Pancreas (tissue), 10 donors: ENCODE results near the gene RNASEL. TPM values are rescaled to one million over a fixed set of nuclear protein-coding genes. Genes with fewer than 3 reads are reported as not detected.
A peak's percentile ranks its signal among the peaks of the same experiment; 100 is the strongest.

Experiments
- ATAC-seq, 4 donors: fragments of 200-7000 bp; cut with Tn5 transposase; one replicate each; pipeline versions ENCODE4 v1.8.0 to v1.9.1; 2020; ENCODE audit warnings: mild to moderate bottlenecking in 4 of 4, moderate library complexity in 4 of 4
- DNase-seq, 6 donors: peaks; one replicate each; pipeline ENCODE4 v3.0.0-alpha.2; 2020
- FAIRE-seq: peaks from 2 replicates; lab custom pipeline; 2012; peaks lifted over from hg19 to GRCh38; lab: Jason Lieb, UNC
- H3K27ac ChIP-seq, 4 donors: fragments of 200-600 bp; sonication (generic); 1 replicate in 3 of 4; 2 replicates in 1 of 4; pipeline versions ENCODE4 v1.5.0 to v1.8.0; 2020
- H3K27me3 ChIP-seq, 4 donors: fragments of 200-600 bp; one replicate each; pipeline ENCODE4 v1.8.0; 2021
- H3K36me3 ChIP-seq, 3 donors: fragments of 200-600 bp; sonication (generic) in 1 of 3; one replicate each; pipeline versions ENCODE4 v1.5.0 to v1.8.0; 2020 to 2021
- H3K4me1 ChIP-seq, 3 donors: fragments of 200-600 bp; one replicate each; pipeline ENCODE4 v1.8.0; 2021
- H3K4me3 ChIP-seq, 4 donors: fragments of 200-600 bp; sonication (generic) in 2 of 4; one replicate each; pipeline versions ENCODE4 v1.5.0 to v1.8.0; 2020 to 2021
- H3K9me3 ChIP-seq, 4 donors: fragments of 200-600 bp; one replicate each; pipeline ENCODE4 v1.8.0; 2021
- WGBS, 2 donors: extraction: QIAGEN DNeasy Blood & Tissue Kit; methylation state at CpG; one replicate each; pipeline ENCODE4 v1.1.7; 2013; 5-methylcytosine and 5-hydroxymethylcytosine counted together
- intact Hi-C, 3 donors: fragments of 100-400 bp; cut with DNase I; formaldehyde crosslinking; loops; one replicate each; pipeline versions ENCODE4 v1.11.1 to v1.14.2; 2022
- polyA plus RNA-seq, 2 donors: library from polyadenylated mRNA; stranded (reverse); fragments of 200-250 nt; gene quantifications; one replicate each; pipeline ENCODE4 v1.2.3, GENCODE V29; 2013
- total RNA-seq, 6 donors: library from RNA; stranded (reverse); fragmentation: NEBNext Ultra II Directional in 4 of 6; extraction: Animal tissue kit (Norgen Biotek cat#: 25700) in 4 of 6; gene quantifications; one replicate each; pipeline versions ENCODE4 v1.2.1 to v1.2.4, GENCODE V29; 2021 to 2023
- TF ChIP-seq, protein P1 (sequence below), 4 donors: fragments of 200-600 bp; sonication (generic) in 3 of 4; IDR thresholded peaks; one replicate each; pipeline versions ENCODE4 v1.5.0 to v1.8.0; 2021; ENCODE audit warnings: antibody characterized with exemption in 4 of 4
- donor health status: healthy with polysubstance abuse.
- donor health status: DM: no; HTN: no; CAD: no; lungs with moderate emphysema.
- donor health status: DM: no; HTN: no; CAD: no.
- donor health status: control.
- donor health status: control.
- donor health status: Bipolar disorder and iron deficiency.
- donor health status: DM: yes; HTN: yes; CAD: no.
- donor health status: DM: no; HTN: no; CAD: no.
- donor health status: DM: no; HTN: no; CAD: no.
- donor health status: DM: yes; HTN: yes; CAD: no.

Gene RNASEL
- total and polyA plus RNA-seq, 8 donors, result 1.1 to 7.0 (median 2.7) TPM

DNA sequence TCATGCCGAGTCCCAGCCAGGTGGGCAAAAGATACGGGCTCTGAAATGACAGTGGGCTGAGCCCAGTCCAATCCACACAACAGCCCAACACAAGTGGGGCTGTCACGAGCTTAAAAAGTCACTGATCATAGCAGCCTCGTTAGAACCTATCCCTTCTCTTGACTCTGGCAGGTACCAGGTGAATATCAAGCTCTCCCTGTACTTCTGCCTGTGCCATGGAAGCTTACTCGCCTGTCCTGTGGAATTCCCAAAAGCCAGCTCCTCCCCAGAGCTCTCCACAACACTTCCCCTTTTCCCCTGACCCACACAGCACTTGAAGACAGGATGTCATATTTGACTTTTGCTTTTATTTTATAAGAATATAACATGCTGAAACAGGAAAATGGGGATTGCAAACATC, 9.2 kb upstream of the RNASEL start:
- Histone ChIP-seq H3K27ac (no peak overlapping the region), H3K36me3 (no peaks in the 10 kb centered on the region), H3K27me3 (no peaks in the 10 kb centered on the region), H3K9me3 (no peaks in the 10 kb centered on the region), H3K4me1 (peaks cover 0 to 6% (median 0%) of the 10 kb centered on the region in 3 donors), H3K4me3 (no peak overlapping the region)
- 58 to 69% methylated on average over 5 of the region's 5 CpGs for WGBS, 2 donors
- no peak for ATAC-seq
- TF ChIP-seq, protein P1, sequence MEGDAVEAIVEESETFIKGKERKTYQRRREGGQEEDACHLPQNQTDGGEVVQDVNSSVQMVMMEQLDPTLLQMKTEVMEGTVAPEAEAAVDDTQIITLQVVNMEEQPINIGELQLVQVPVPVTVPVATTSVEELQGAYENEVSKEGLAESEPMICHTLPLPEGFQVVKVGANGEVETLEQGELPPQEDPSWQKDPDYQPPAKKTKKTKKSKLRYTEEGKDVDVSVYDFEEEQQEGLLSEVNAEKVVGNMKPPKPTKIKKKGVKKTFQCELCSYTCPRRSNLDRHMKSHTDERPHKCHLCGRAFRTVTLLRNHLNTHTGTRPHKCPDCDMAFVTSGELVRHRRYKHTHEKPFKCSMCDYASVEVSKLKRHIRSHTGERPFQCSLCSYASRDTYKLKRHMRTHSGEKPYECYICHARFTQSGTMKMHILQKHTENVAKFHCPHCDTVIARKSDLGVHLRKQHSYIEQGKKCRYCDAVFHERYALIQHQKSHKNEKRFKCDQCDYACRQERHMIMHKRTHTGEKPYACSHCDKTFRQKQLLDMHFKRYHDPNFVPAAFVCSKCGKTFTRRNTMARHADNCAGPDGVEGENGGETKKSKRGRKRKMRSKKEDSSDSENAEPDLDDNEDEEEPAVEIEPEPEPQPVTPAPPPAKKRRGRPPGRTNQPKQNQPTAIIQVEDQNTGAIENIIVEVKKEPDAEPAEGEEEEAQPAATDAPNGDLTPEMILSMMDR (IDR thresholded peaks at IDR 0.05), result no peak
- DNase-seq, result no peak
- intact Hi-C loops, result loop anchor here in 1 of 3 donors (10.0 kb wide), 1 partner anchor 197 kb away; no protein-coding TSS in a partner anchor
- FAIRE-seq, result no peak

- 72 to 90% methylated on average over 6 of the region's 6 CpGs for WGBS, 2 donors
- FAIRE-seq, result no peak
These were observed 7.9 kb upstream of the RNASEL start for GRCh38 chr1:182596934-182597333.

DNA sequence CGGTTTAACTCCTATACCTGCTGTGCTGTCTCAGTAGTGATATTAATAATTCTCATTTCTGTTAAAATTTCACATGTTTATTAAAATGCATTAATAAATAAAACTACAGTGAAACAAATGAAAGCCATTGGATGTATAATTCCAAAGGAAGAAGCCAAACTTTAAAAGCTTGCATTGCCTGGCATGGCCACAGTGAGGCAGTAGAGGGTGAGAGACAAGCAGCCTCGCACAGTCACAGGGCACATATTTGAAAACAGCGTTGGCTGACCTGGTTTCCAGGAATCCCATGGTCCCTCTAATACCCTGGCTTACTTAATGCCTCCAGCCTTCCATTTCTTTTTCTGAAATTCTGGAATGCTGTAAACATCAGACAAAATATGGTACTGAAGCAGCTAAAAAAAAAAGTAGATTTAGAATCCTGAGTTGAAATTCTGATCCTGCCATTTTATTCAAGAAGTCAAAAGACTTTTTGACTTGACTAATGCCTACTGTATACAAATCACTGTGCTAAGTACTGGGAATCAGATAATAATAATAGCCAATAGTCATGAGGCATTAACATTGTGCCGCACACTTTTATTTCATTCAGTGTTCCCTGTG, 6.7 kb upstream of the RNASEL start:
- FAIRE-seq (no peak), ATAC-seq (peak; percentile 77 to 95 (median 88)), DNase-seq (peak; percentile 53 to 83 (median 70))
- no peaks in the 10 kb centered on the region for H3K27me3 ChIP-seq
- H3K4me1 ChIP-seq, result no peaks in the 10 kb centered on the region
- H3K9me3 ChIP-seq, result no peaks in the 10 kb centered on the region
- 31 to 36% methylated on average over 4 of the region's 4 CpGs for WGBS, 2 donors
- no peak overlapping the region for H3K4me3 ChIP-seq
- no peaks in the 10 kb centered on the region for H3K36me3 ChIP-seq
- H3K27ac ChIP-seq, result no peak overlapping the region
- intact Hi-C loops, result loop anchor here in 2 of 3 donors (2.0 to 10.0 kb wide), 2 partner anchors 189 to 199 kb away; no protein-coding TSS in a partner anchor
- TF ChIP-seq, protein P1 (IDR thresholded peaks at IDR 0.05), result peak; percentile 74 to 81 (median 77)

More at GRCh38 chr1:182596934-182597333, 7.9 kb upstream of the RNASEL start:
- ATAC-seq (no peak), DNase-seq (no peak)
- Histone ChIP-seq H3K36me3 (no peaks in the 10 kb centered on the region), H3K4me3 (no peak overlapping the region), H3K27me3 (no peaks in the 10 kb centered on the region), H3K4me1 (no peaks in the 10 kb centered on the region), H3K9me3 (no peaks in the 10 kb centered on the region), H3K27ac (no peak overlapping the region)
- intact Hi-C loops, result loop anchor here in 2 of 3 donors (2.0 to 10.0 kb wide), 2 partner anchors 188 to 198 kb away; no protein-coding TSS in a partner anchor
- TF ChIP-seq, protein P1 (IDR thresholded peaks at IDR 0.05), result no peak

DNA sequence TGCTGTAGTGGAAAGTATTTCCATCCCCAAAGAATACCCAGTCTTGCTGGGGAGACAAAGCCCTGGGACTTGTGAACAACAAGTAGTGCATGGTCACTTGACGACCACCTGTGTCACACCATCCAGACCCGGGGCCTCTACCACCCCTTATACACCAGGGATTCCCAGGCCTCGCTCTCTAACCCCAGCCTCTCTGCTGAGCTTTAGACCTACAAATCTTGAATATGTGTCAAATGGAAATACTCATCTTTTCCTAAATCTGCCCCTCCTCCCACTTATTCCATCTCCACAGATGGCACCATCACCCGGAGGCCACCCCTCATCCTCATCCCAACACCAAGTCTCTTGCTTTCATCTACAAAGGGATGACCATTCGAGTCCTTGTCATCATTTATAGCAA, 875 bp upstream of the RNASEL start:
- ATAC-seq (no peak), FAIRE-seq (no peak), DNase-seq (no peak)
- Histone ChIP-seq H3K4me1 (peaks cover 0 to 7% (median 5%) of the 10 kb centered on the region in 3 donors), H3K27me3 (no peaks in the 10 kb centered on the region), H3K36me3 (no peaks in the 10 kb centered on the region), H3K27ac (no peak overlapping the region), H3K9me3 (no peaks in the 10 kb centered on the region), H3K4me3 (no peak overlapping the region)
- TF ChIP-seq, protein P1 (IDR thresholded peaks at IDR 0.05), result no peak
- intact Hi-C loops, result loop anchor here in 2 of 3 donors (10.0 kb wide), 2 partner anchors 205 to 505 kb away; no protein-coding TSS in a partner anchor
- 78 to 82% methylated on average over 5 of the region's 5 CpGs for WGBS, 2 donors

GRCh38 chr1:182589520-182589919, 464 bp upstream of the RNASEL start:
- intact Hi-C loops, result loop anchor here in 1 of 3 donors (10.0 kb wide), 1 partner anchor 505 kb away; no protein-coding TSS in a partner anchor
- Histone ChIP-seq H3K27me3 (no peaks in the 10 kb centered on the region), H3K4me3 (peak overlapping the region in 2 of 4 donors; percentile 48 to 59), H3K4me1 (peaks cover 0 to 7% (median 5%) of the 10 kb centered on the region in 3 donors), H3K36me3 (no peaks in the 10 kb centered on the region), H3K27ac (peak overlapping the region in 1 of 4 donors; percentile 89), H3K9me3 (no peaks in the 10 kb centered on the region)
- TF ChIP-seq, protein P1 (IDR thresholded peaks at IDR 0.05), result no peak
- no peak for FAIRE-seq
- no peak for ATAC-seq
- DNase-seq, result no peak
- 79 to 84% methylated on average over 3 of the region's 3 CpGs for WGBS, 2 donors
